ENCODE data around the gene NISCH. TPM values are rescaled to one million over a fixed set of nuclear protein-coding genes. Genes with fewer than 3 reads are reported as not detected.

NISCH gene
- total RNA-seq, 2 experiments from 2014 or later = 55.0 to 57.3 TPM

DNA sequence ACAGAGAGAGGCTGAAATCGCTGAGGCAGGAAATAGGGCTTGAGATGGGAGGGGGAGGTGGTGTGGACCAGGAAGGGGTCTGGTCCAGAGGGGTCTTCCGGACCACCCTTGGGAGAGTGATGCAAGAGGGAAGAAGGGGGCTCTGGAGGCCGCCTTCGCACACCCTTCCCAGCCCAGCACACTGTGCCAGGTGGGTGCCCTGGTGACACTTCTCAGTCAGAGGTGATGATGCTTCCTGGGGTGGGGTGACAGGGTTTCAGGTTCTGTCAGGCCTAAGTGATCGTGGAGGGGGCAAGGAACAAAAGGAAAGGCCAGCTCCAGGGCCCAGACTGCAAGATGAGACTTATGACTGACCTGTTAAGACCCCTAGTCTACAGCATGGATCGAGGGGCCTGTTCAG lies 23.2 kb upstream of the NISCH start:
- Mint-ChIP-seq H3K27me3 (peaks cover 4% of the 10 kb centered on the region), H3K9me3 (no peaks in the 10 kb centered on the region), H3K4me3 (no peak overlapping the region), H3K27ac (no peak overlapping the region), H3K4me1 (no peaks in the 10 kb centered on the region), H3K36me3 (no peaks in the 10 kb centered on the region)
- DNase-seq = no peak

- H3K4me1 Mint-ChIP-seq = no peaks in the 10 kb centered on the region
- peaks cover 4% of the 10 kb centered on the region for H3K27me3 Mint-ChIP-seq
- no peak overlapping the region for H3K4me3 Mint-ChIP-seq
- no peak for DNase-seq
- H3K27ac Mint-ChIP-seq = no peak overlapping the region
- no peaks in the 10 kb centered on the region for H3K9me3 Mint-ChIP-seq
- no peaks in the 10 kb centered on the region for H3K36me3 Mint-ChIP-seq
Measured at GRCh38 chr3:52432691-52433141, 22.7 kb upstream of the NISCH start.

GRCh38 chr3:52433328-52433995 lies 21.9 kb upstream of the NISCH start:
- H3K27ac Mint-ChIP-seq = no peak overlapping the region
- DNase-seq = no peak
- H3K9me3 Mint-ChIP-seq = no peaks in the 10 kb centered on the region
- no peak overlapping the region for H3K4me3 Mint-ChIP-seq
- H3K27me3 Mint-ChIP-seq = peaks cover 4% of the 10 kb centered on the region
- H3K4me1 Mint-ChIP-seq = no peaks in the 10 kb centered on the region
- no peaks in the 10 kb centered on the region for H3K36me3 Mint-ChIP-seq

DNA sequence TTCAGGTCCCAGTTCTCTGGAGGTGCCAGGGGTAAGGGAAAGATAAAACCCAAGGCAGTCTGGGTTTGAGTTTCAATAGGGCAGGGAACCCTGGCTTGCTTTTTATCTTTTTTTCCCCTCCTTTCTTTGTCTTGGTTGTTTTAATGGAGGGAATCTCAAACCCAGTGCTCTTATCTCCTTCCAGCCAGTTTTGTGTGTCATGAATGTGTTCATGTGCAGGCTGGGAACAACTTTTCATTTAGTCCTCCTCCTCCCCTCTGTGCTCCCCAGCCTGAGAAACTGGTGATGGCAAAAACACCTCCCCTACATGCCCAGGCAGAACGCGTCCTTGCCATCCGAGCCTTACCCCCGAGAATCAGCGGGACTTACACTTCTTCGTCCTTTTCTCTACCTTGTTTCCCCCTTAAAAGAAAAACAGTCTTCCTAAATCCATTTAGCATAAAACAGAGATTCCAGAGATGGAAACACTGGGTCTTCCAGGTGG lies 21.4 kb upstream of the NISCH start:
- no peak for DNase-seq
- H3K27me3 Mint-ChIP-seq = peaks cover 4% of the 10 kb centered on the region
- no peaks in the 10 kb centered on the region for H3K9me3 Mint-ChIP-seq
- H3K4me3 Mint-ChIP-seq = no peak overlapping the region
- no peaks in the 10 kb centered on the region for H3K4me1 Mint-ChIP-seq
- H3K36me3 Mint-ChIP-seq = no peaks in the 10 kb centered on the region
- H3K27ac Mint-ChIP-seq = no peak overlapping the region

GRCh38 chr3:52434491-52435115 lies 20.8 kb upstream of the NISCH start:
- no peaks in the 10 kb centered on the region for H3K9me3 Mint-ChIP-seq
- H3K36me3 Mint-ChIP-seq = no peaks in the 10 kb centered on the region
- H3K4me1 Mint-ChIP-seq = no peaks in the 10 kb centered on the region
- H3K27me3 Mint-ChIP-seq = peaks cover 4% of the 10 kb centered on the region
- DNase-seq = no peak
- no peak overlapping the region for H3K27ac Mint-ChIP-seq
- no peak overlapping the region for H3K4me3 Mint-ChIP-seq

GRCh38 chr3:52435246-52436101 lies 19.9 kb upstream of the NISCH start:
- Mint-ChIP-seq H3K27me3 (peaks cover 4% of the 10 kb centered on the region), H3K4me1 (no peaks in the 10 kb centered on the region), H3K4me3 (no peak overlapping the region), H3K9me3 (no peaks in the 10 kb centered on the region), H3K36me3 (no peaks in the 10 kb centered on the region), H3K27ac (no peak overlapping the region)
- no peak for DNase-seq

DNA sequence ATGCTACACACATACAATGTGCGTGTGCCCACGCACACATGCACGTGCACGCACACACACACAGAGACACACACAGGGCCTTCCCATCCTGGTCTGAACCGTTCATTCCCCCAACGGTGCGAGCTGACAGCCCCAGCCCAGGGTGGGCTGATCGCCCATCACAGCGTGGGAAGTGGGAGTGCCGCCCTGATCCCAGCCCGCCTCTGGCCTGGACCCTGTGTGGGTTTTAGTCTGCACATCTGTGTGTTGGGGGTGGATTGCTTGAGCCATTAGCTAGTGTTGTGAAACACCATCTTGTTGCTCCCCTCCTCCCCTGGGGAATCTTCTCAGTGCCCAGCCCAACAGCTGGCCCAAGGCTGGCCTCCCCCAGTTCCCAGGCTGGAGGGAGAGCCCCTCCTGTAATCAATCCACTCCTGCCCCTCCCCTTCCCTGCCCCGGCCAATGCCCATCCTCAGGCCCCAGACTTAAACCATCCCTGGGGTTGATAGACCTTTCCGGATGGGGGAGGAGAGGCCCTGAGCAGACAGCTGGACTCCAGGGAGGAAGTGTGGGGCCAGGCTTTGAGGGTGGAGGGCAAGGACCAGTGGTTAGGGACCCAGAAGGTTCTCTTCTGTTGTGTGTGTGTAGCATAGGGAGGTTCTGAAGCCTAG lies 18.8 kb upstream of the NISCH start:
- no peaks in the 10 kb centered on the region for H3K36me3 Mint-ChIP-seq
- peaks cover 4% of the 10 kb centered on the region for H3K27me3 Mint-ChIP-seq
- H3K27ac Mint-ChIP-seq = no peak overlapping the region
- H3K4me3 Mint-ChIP-seq = no peak overlapping the region
- no peak for DNase-seq
- H3K4me1 Mint-ChIP-seq = no peaks in the 10 kb centered on the region
- no peaks in the 10 kb centered on the region for H3K9me3 Mint-ChIP-seq

DNA sequence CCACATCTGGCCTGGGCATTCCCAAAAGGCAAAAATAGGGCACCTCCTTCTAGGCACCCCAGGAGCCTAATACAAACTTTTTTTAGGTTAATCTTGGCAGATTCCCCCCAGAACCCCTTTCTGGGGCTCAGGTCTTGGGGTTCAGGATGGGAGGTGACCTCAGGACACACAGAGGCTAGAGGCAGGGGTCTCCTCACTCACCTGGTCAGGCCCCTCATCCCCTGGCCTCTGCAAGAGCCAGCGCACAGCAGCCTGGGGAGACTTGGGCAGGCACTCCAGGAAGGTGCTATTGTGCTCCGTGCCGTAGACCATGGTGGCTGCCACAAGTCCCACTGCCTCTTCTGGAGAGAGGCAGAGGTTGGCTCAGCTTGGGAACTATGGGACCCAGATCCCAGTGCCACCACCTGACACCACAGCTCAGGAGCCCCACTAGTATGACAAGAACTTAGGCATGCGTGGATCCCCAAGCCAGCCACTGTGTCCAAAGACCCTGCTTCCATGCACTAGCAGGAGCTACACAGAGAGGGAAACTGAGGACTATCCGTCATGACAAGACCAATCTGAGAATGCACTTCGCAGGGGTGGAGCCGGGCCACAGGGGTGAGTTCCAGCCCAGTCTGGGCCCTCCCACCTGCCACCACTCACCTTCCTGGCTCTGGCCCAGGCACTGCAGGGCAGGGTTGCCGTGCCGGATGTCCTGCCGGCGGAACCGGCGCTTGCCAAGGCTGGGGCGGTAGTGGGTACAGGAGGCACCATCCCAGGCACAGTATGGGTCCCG lies 17.9 kb upstream of the NISCH start:
- Mint-ChIP-seq H3K36me3 (no peaks in the 10 kb centered on the region), H3K27ac (no peak overlapping the region), H3K27me3 (no peaks in the 10 kb centered on the region), H3K9me3 (no peaks in the 10 kb centered on the region), H3K4me3 (no peak overlapping the region), H3K4me1 (no peaks in the 10 kb centered on the region)
- DNase-seq = no peak

- Mint-ChIP-seq H3K4me1 (no peaks in the 10 kb centered on the region), H3K9me3 (no peaks in the 10 kb centered on the region), H3K4me3 (no peak overlapping the region), H3K27ac (no peak overlapping the region), H3K36me3 (no peaks in the 10 kb centered on the region), H3K27me3 (no peaks in the 10 kb centered on the region)
- DNase-seq = no peak
Measured at GRCh38 chr3:52438104-52438376, 17.4 kb upstream of the NISCH start.

DNA sequence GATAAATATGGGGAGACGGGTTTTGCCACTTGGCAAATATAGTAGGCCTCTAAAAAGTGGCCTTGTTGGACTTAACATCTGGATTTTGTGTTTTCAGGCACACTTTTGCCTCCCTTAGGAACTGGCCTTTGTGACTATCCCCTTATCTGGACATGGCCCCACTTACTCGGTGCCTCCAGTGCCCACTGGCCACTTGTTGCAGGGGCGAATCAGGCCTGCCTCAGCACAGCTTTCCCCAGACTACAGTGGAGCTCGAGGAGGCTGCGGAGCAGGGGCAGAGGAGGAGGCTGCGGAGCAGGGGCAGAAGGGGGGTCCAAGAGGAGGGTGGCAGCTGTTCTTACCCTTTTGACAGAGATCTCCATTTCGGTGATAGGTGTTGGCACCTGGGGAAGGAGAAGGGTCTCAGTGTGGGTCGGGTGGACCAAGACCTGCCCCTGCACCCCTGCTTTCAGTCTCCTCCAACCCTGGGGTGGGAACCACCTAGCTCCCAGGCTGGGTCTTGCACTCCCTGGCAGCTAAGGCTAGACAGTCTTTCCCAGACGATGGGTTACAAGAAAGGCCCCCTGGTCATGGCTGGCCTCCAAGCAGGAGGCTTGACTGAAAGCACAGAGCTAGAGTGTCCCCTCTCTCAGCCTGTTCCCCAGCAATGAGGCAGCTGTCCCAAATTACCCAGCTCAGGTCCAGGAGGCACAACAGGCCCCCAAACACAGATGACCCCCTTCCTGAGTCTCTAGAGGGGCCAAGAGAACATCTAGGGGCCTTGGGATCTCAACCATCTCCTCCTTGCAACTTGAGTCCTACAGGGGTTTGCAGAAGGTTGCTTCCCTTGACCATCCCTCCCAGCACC lies 16.6 kb upstream of the NISCH start:
- no peak overlapping the region for H3K4me3 Mint-ChIP-seq
- H3K27ac Mint-ChIP-seq = no peak overlapping the region
- H3K9me3 Mint-ChIP-seq = no peaks in the 10 kb centered on the region
- no peaks in the 10 kb centered on the region for H3K36me3 Mint-ChIP-seq
- H3K27me3 Mint-ChIP-seq = no peaks in the 10 kb centered on the region
- no peak for DNase-seq
- no peaks in the 10 kb centered on the region for H3K4me1 Mint-ChIP-seq

GRCh38 chr3:52439426-52440248 lies 15.8 kb upstream of the NISCH start:
- no peak overlapping the region for H3K4me3 Mint-ChIP-seq
- no peak overlapping the region for H3K27ac Mint-ChIP-seq
- no peaks in the 10 kb centered on the region for H3K9me3 Mint-ChIP-seq
- no peaks in the 10 kb centered on the region for H3K27me3 Mint-ChIP-seq
- H3K36me3 Mint-ChIP-seq = no peaks in the 10 kb centered on the region
- DNase-seq = no peak
- no peaks in the 10 kb centered on the region for H3K4me1 Mint-ChIP-seq

DNA sequence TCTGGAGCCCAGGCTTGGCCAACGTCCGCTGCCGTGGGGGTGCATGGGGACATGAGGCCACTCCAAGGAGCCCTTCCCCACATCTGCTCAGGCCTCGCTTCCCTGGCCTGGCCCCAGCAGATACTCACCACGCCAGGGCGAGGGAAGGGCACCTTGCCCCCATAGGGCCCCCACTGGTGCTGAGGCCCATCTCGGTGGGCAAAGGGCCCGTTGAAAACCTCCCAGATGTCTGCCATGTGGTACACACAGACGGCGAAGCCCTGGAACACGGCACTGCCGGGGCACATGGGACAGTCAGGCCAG lies 15.2 kb upstream of the NISCH start:
- H3K9me3 Mint-ChIP-seq = no peaks in the 10 kb centered on the region
- no peak overlapping the region for H3K27ac Mint-ChIP-seq
- no peak overlapping the region for H3K4me3 Mint-ChIP-seq
- no peaks in the 10 kb centered on the region for H3K27me3 Mint-ChIP-seq
- peaks cover 2% of the 10 kb centered on the region for H3K4me1 Mint-ChIP-seq
- no peak for DNase-seq
- H3K36me3 Mint-ChIP-seq = no peaks in the 10 kb centered on the region

DNA sequence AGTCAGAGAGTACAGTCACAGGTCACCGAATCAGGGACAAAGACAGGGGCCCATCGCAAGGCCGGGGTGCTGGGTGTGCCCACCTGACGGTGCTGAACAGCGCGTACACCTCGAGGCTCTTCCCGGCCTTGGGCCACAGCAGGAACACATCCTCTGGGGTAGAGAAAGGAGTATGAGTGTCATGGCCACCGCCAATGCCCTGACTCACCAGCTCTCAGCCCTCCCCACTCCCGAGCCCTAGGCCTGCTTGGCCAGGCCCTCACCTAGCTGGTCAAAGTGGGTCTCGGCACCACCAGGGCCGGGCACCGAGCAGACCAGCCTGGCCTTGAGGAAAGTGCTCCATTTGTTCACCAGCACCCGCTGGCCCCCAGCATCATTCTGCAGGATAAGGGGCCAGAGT lies 14.7 kb upstream of the NISCH start:
- H3K9me3 Mint-ChIP-seq = no peaks in the 10 kb centered on the region
- no peaks in the 10 kb centered on the region for H3K36me3 Mint-ChIP-seq
- peaks cover 2% of the 10 kb centered on the region for H3K4me1 Mint-ChIP-seq
- H3K27ac Mint-ChIP-seq = no peak overlapping the region
- DNase-seq = no peak
- H3K4me3 Mint-ChIP-seq = no peak overlapping the region
- no peaks in the 10 kb centered on the region for H3K27me3 Mint-ChIP-seq
